ENCODE measurements around the gene TUBA1C. TPM values are rescaled to one million over a fixed set of nuclear protein-coding genes. Genes with fewer than 3 reads are reported as not detected.
A peak's percentile ranks its signal among the peaks of the same experiment; 100 is the strongest.
"Not testable (repeated sequence)": the region's sequence is repeated elsewhere in the genome, so short reads cannot be mapped to it uniquely, and the experiment has no call there.

TUBA1C gene
- total RNA-seq, 1 donor from 2014 or later = 78.3 TPM

GRCh38 chr12:49255857-49256637 is 8.8 kb upstream of the TUBA1C start:
- DNase-seq = no peak

GRCh38 chr12:49257508-49258184 is 7.2 kb upstream of the TUBA1C start:
- not testable (repeated sequence) for DNase-seq

- no peak for DNase-seq
Observed at GRCh38 chr12:49259452-49259851, 5.4 kb upstream of the TUBA1C start.

- peak; percentile 73 for DNase-seq
Observed at GRCh38 chr12:49260166-49260565, 4.7 kb upstream of the TUBA1C start.

GRCh38 chr12:49260571-49261363 is 4.1 kb upstream of the TUBA1C start:
- DNase-seq = no peak

- no peak for DNase-seq
Observed at GRCh38 chr12:49261721-49262120, 3.2 kb upstream of the TUBA1C start.

GRCh38 chr12:49263400-49263763 is 1.5 kb upstream of the TUBA1C start:
- no peak for DNase-seq

GRCh38 chr12:49264466-49264872 is 413 bp upstream of the TUBA1C start:
- DNase-seq = no peak

GRCh38 chr12:49269191-49269590 is 4.3 kb downstream of the TUBA1C start:
- DNase-seq = not testable (repeated sequence)

GRCh38 chr12:49272790-49273725 is 8.2 kb downstream of the TUBA1C start:
- DNase-seq = no peak

- no peak for DNase-seq
Observed at GRCh38 chr12:49273726-49274395, 9.0 kb downstream of the TUBA1C start.

GRCh38 chr12:49274396-49275069 is 9.7 kb downstream of the TUBA1C start:
- DNase-seq = no peak

- DNase-seq = no peak
Observed at GRCh38 chr12:49276304-49277290, 11.7 kb downstream of the TUBA1C start.

- no peak for DNase-seq
Observed at GRCh38 chr12:49277466-49277865, 12.6 kb downstream of the TUBA1C start.

- no peak for DNase-seq
Observed at GRCh38 chr12:49279706-49280159, 14.9 kb downstream of the TUBA1C start.

- not testable (repeated sequence) for DNase-seq
Observed at GRCh38 chr12:49280545-49280944, 15.7 kb downstream of the TUBA1C start.

- no peak for DNase-seq
Observed at GRCh38 chr12:49282302-49282701, 17.4 kb downstream of the TUBA1C start.

- not testable (repeated sequence) for DNase-seq
Observed at GRCh38 chr12:49282740-49283375, 18.0 kb downstream of the TUBA1C start.
